ENCODE data around the gene LRP8.

- TF ChIP-seq EZH2phosphoT487 (IDR thresholded peaks at IDR 0.05; ENCODE audit: borderline replicate concordance, low read length) (no peak), CTCF (conservative IDR thresholded peaks at IDR 0.05; ENCODE audit: low read depth, low read length) (no peak), EZH2 (IDR thresholded peaks at IDR 0.05; ENCODE audit: low read length, unreplicated experiment) (no peak)
Measured at GRCh38 chr1:53373246-53373645, 45.4 kb upstream of the LRP8 start.

All from PC-3 (cell line).